ENCODE measurements around the gene TM9SF3. TPM values are rescaled to one million over a fixed set of nuclear protein-coding genes. Genes with fewer than 3 reads are reported as not detected.
"Not testable (repeated sequence)": the region's sequence is repeated elsewhere in the genome, so short reads cannot be mapped to it uniquely, and the experiment has no call there.

Gene TM9SF3
- total and polyA plus RNA-seq, 12 donors: 19.9 to 133 (median 99.7) TPM

DNA sequence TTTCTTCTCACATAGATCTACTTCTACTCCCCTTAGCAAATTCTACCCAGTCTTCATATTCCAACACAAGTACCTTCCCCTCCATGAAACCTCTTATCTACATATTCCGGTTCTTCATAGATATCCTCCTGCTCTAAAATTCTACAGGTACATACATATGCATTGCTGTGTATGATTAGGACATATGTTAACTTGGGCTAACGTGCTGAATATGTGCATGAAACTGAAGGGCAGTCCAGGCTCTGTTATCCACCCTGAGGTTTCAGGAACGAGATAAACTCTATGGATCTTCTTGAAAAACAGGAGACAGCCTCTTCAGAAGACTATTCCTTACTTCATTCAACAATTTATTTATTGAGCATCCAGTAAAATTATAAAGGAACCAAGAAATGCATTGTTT, 31.5 kb downstream of the TM9SF3 start:
- Histone ChIP-seq H3K27ac (no peak overlapping the region), H3K9me3 (replicated peaks in 1 of 3) (peaks cover 0 to 5% (median 0%) of the 10 kb centered on the region in 3 donors), H3K36me3 (replicated peaks in 1 of 2) (peaks cover 0 to 2% of the 10 kb centered on the region in 2 donors), H3K4me3 (no peak overlapping the region), H3K4me1 (replicated peaks in 1 of 2) (no peaks in the 10 kb centered on the region), H3K27me3 (no peaks in the 10 kb centered on the region)
- intact Hi-C loops (cut with DNase I): no loop called here
- 89 to 93% (median 92%) methylated on average over 3 of the region's 3 CpGs for WGBS, 4 donors
- TF ChIP-seq, protein P1, sequence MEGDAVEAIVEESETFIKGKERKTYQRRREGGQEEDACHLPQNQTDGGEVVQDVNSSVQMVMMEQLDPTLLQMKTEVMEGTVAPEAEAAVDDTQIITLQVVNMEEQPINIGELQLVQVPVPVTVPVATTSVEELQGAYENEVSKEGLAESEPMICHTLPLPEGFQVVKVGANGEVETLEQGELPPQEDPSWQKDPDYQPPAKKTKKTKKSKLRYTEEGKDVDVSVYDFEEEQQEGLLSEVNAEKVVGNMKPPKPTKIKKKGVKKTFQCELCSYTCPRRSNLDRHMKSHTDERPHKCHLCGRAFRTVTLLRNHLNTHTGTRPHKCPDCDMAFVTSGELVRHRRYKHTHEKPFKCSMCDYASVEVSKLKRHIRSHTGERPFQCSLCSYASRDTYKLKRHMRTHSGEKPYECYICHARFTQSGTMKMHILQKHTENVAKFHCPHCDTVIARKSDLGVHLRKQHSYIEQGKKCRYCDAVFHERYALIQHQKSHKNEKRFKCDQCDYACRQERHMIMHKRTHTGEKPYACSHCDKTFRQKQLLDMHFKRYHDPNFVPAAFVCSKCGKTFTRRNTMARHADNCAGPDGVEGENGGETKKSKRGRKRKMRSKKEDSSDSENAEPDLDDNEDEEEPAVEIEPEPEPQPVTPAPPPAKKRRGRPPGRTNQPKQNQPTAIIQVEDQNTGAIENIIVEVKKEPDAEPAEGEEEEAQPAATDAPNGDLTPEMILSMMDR (IDR thresholded peaks at IDR 0.05): no peak
- TF ChIP-seq POLR2A (IDR thresholded peaks at IDR 0.05): no peak
- DNase-seq: no peak

DNA sequence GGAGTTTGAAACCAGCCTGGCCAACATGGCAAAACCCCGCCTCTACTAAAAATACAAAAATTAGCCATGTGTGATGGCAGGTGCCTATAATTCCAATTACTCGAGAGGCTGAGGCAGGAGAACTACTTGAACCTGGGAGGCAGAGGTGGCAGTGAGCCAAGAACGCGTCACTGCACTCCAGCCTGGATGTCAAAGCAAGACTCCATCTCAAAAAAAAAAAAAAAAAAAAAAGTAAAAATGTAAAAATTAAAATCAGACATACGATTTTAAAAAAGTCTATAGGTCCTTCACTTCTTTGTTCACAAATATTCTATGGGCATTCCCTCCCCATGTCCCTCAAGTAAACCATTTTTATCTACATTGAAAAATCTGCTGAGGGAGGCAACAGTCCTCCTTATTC, 38.2 kb downstream of the TM9SF3 start:
- no peak overlapping the region for H3K27ac ChIP-seq
- no peaks in the 10 kb centered on the region for H3K27me3 ChIP-seq
- peaks cover 0 to 5% (median 0%) of the 10 kb centered on the region in 3 donors for H3K9me3 ChIP-seq (replicated peaks in 1 of 3)
- peaks cover 0 to 41% of the 10 kb centered on the region in 2 donors for H3K36me3 ChIP-seq (replicated peaks in 1 of 2)
- intact Hi-C loops (cut with DNase I): no loop called here
- DNase-seq: peak in 5 of 7 donors; percentile 15 to 75 (median 37)
- H3K4me3 ChIP-seq: no peak overlapping the region
- H3K4me1 ChIP-seq (replicated peaks in 1 of 2): no peaks in the 10 kb centered on the region
- 76 to 88% (median 77%) methylated on average over 5 of the region's 5 CpGs for WGBS, 4 donors
- no peak for TF ChIP-seq POLR2A (IDR thresholded peaks at IDR 0.05)
- TF ChIP-seq, protein P1 (IDR thresholded peaks at IDR 0.05): no peak

DNA sequence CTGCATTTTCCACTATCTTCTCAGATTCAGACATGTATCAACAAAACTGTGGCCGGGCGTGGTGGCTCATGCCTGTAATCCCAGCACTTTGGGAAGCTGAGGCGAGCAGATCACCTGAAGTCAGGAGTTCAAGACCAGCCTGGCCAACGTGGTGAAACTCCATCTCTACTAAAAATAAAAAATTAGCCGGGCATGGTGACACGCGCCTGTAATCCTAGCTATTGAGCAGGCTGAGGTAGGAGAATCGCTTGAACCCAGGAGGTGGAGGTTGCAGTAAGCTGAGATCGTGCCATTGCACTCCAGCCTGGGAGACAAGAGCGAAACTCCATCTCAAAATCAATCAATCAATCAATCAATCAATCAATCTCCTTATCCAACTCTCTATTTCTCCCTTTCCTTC, 41.3 kb downstream of the TM9SF3 start:
- DNase-seq; H3K4me1 ChIP-seq (replicated peaks in 1 of 2); H3K27ac ChIP-seq; H3K4me3 ChIP-seq; intact Hi-C loops (cut with DNase I); H3K9me3 ChIP-seq (replicated peaks in 1 of 3); H3K27me3 ChIP-seq: not testable (repeated sequence)
- H3K36me3 ChIP-seq (replicated peaks in 1 of 2): peaks cover 0 to 55% of the 10 kb centered on the region in 2 donors
- 94 to 96% (median 95%) methylated on average over 10 of the region's 10 CpGs for WGBS, 4 donors

DNA sequence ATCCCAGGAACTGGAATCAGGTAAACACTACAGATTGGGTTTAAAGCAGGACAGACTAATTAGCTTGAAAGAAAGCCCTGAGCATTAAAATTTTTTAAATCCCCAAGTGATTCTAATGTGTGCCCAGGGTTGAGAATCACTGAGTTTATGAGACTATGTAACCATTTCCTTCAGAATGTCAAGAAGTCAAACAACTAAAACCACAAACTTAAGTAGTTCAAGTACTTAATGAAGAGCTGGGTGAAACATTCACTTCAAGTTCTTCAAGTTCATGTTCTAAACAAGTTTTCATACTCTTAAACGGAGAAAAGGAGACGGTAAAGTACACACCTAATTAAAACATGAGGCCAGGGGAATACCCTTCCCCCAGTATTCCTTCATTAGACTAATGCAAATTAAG, 44.9 kb downstream of the TM9SF3 start:
- TF ChIP-seq, protein P1 (IDR thresholded peaks at IDR 0.05): no peak
- TF ChIP-seq POLR2A (IDR thresholded peaks at IDR 0.05): no peak
- Histone ChIP-seq H3K4me1 (replicated peaks in 1 of 2) (no peaks in the 10 kb centered on the region), H3K27ac (no peak overlapping the region), H3K27me3 (no peaks in the 10 kb centered on the region), H3K36me3 (replicated peaks in 1 of 2) (peaks cover 0 to 35% of the 10 kb centered on the region in 2 donors), H3K4me3 (no peak overlapping the region), H3K9me3 (replicated peaks in 1 of 3) (no peaks in the 10 kb centered on the region)
- intact Hi-C loops (cut with DNase I): no loop called here
- 95 to 100% (median 96%) methylated on average over 2 of the region's 2 CpGs for WGBS, 4 donors
- no peak for DNase-seq

DNA sequence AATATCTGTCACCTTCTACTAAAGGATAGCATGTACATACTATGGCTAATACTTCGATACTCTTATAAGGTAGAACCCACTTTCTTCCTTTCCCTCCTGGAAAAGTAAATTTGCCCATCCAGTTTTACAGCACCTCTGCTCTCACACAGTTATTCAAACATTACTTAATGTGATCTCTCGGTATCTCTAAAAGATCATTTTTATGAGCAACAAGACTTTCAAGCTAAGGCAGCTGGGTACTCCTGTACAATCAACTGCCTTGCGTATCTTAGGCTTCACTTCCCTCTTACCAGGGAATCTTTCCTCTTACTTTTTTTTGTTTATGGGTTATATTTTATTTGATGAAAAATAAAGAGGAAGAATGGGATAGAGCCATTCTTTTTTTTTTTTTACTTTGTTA, 46.6 kb downstream of the TM9SF3 start:
- H3K4me1 ChIP-seq (replicated peaks in 1 of 2): no peaks in the 10 kb centered on the region
- H3K4me3 ChIP-seq: no peak overlapping the region
- no peaks in the 10 kb centered on the region for H3K27me3 ChIP-seq
- intact Hi-C loops (cut with DNase I): no loop called here
- WGBS, 4 donors: 97 to 99% (median 97%) methylated on average over 3 of the region's 3 CpGs
- H3K9me3 ChIP-seq (replicated peaks in 1 of 3): no peaks in the 10 kb centered on the region
- peaks cover 0 to 21% of the 10 kb centered on the region in 2 donors for H3K36me3 ChIP-seq (replicated peaks in 1 of 2)
- TF ChIP-seq POLR2A (IDR thresholded peaks at IDR 0.05): no peak
- TF ChIP-seq, protein P1 (IDR thresholded peaks at IDR 0.05): no peak
- no peak overlapping the region for H3K27ac ChIP-seq
- DNase-seq: no peak
